GM23338 (cell line): ENCODE measurements around the gene WSCD1. TPM values are rescaled to one million over a fixed set of nuclear protein-coding genes. Genes with fewer than 3 reads are reported as not detected.

Source experiments
- ATAC-seq: fragments of 200-7000 bp; cut with Tn5 transposase; 3 replicates; pipeline ENCODE4 v1.9.1; 2020
- DNase-seq: peaks from one replicate; pipeline ENCODE4 v3.0.0-alpha.2; 2015; ENCODE audit warnings: low spot score
- H2AFZ ChIP-seq: fragments of 200-600 bp; sonication (generic); 2 replicates; pipeline ENCODE4 v1.8.0; 2016; ENCODE audit warnings: antibody characterized with exemption, mild to moderate bottlenecking, moderate library complexity
- H3F3A ChIP-seq: fragments of 200-600 bp; sonication (generic); replicated peaks from 2 replicates; pipeline ENCODE4 v1.8.0; 2017; ENCODE audit warnings: antibody characterized with exemption, mixed run types, low read depth
- H3K27ac ChIP-seq: fragments of 200-600 bp; sonication (generic); 2 replicates; pipeline ENCODE4 v1.6.1; 2016; ENCODE audit warnings: low read depth
- H3K27me3 ChIP-seq: fragments of 200-600 bp; sonication (generic); 2 replicates; pipeline ENCODE4 v1.8.0; 2016; ENCODE audit warnings: mild to moderate bottlenecking, mixed run types, moderate library complexity; ENCODE audit not compliant: insufficient read depth
- H3K36me3 ChIP-seq: fragments of 200-600 bp; sonication (generic); 2 replicates; pipeline ENCODE4 v1.8.0; 2016; ENCODE audit warnings: mild to moderate bottlenecking; ENCODE audit not compliant: insufficient read depth
- H3K4me1 ChIP-seq: fragments of 200-600 bp; sonication (generic); 2 replicates; pipeline ENCODE4 v1.8.0; 2016; ENCODE audit warnings: mild to moderate bottlenecking, moderate library complexity; ENCODE audit not compliant: insufficient read depth
- H3K4me2 ChIP-seq: fragments of 200-600 bp; sonication (generic); 2 replicates; pipeline ENCODE4 v1.7.1; 2017; ENCODE audit warnings: mixed run types
- H3K4me3 ChIP-seq: fragments of 200-600 bp; sonication (generic); 2 replicates; pipeline ENCODE4 v1.6.1; 2016; ENCODE audit warnings: mixed run types
- H3K79me2 ChIP-seq: fragments of 200-600 bp; sonication (generic); replicated peaks from 2 replicates; pipeline ENCODE4 v1.8.0; 2017; ENCODE audit warnings: mild to moderate bottlenecking; ENCODE audit not compliant: insufficient read depth
- H3K9me2 ChIP-seq: fragments of 200-600 bp; sonication (generic); 2 replicates; pipeline ENCODE4 v1.8.0; 2017; ENCODE audit not compliant: insufficient read depth
- H4K20me1 ChIP-seq: fragments of 200-600 bp; sonication (generic); replicated peaks from 2 replicates; pipeline ENCODE4 v1.8.0; 2017; ENCODE audit warnings: mild to moderate bottlenecking; ENCODE audit not compliant: insufficient read depth
- H3K27ac Mint-ChIP-seq: 2 replicates; pipeline ENCODE4 v1.8.0; 2020; ENCODE audit warnings: inconsistent platforms, mild to moderate bottlenecking, moderate library complexity, mixed read lengths
- H3K27me3 Mint-ChIP-seq: 3 replicates; pipeline ENCODE4 v1.8.0; 2022; ENCODE audit warnings: low read depth, mild to moderate bottlenecking, moderate library complexity, mixed read lengths, inconsistent platforms; ENCODE audit not compliant: insufficient read depth, poor library complexity
- H3K36me3 Mint-ChIP-seq: 3 replicates; pipeline ENCODE4 v1.8.0; 2021; ENCODE audit warnings: low read depth, mild to moderate bottlenecking, inconsistent platforms, moderate library complexity, mixed read lengths
- H3K4me1 Mint-ChIP-seq: 3 replicates; pipeline ENCODE4 v1.8.0; 2020; ENCODE audit warnings: mild to moderate bottlenecking, inconsistent platforms, mixed read lengths
- H3K4me3 Mint-ChIP-seq: 3 replicates; pipeline ENCODE4 v1.8.0; 2021; ENCODE audit warnings: moderate library complexity, mild to moderate bottlenecking, inconsistent platforms, mixed read lengths
- H3K9me3 Mint-ChIP-seq: 3 replicates; pipeline ENCODE4 v1.8.0; 2020; ENCODE audit warnings: moderate library complexity, mild to moderate bottlenecking, inconsistent platforms, mixed read lengths
- CREB1 ChIP-seq: fragments of 250-450 bp; sonication (Bioruptor Pico); IDR thresholded peaks from 2 replicates; pipeline ENCODE4 v1.5.0; 2020; ENCODE audit warnings: low read depth, mild to moderate bottlenecking, moderate library complexity
- CTCF ChIP-seq, 2 experiments: fragments of 200-600 bp in 1 of 2; sonication (generic) in 1 of 2; conservative IDR thresholded peaks; 2 replicates each; pipeline versions ENCODE4 v1.5.1 to v1.6.1; 2016 to 2017; ENCODE audit warnings: antibody characterized with exemption in 2 of 2, low read depth in 2 of 2, mild to moderate bottlenecking in 2 of 2, moderate library complexity in 1 of 2
- ETS1 ChIP-seq: IDR thresholded peaks from 2 replicates; pipeline ENCODE4 v1.6.1; 2016; ENCODE audit warnings: antibody characterized with exemption
- EZH2 ChIP-seq: fragments of 200-600 bp; sonication (generic); IDR thresholded peaks from one replicate; pipeline ENCODE4 v1.8.0; 2017; ENCODE audit warnings: antibody characterized with exemption, mild to moderate bottlenecking, low read depth; ENCODE audit not compliant: unreplicated experiment
- EZH2phosphoT487 ChIP-seq: fragments of 200-600 bp; sonication (generic); IDR thresholded peaks from one replicate; pipeline ENCODE4 v1.8.1; 2018; ENCODE audit warnings: antibody characterized with exemption; ENCODE audit not compliant: unreplicated experiment
- JUNB ChIP-seq: IDR thresholded peaks from one replicate; pipeline ENCODE4 v1.6.1; 2016; ENCODE audit warnings: antibody characterized with exemption; ENCODE audit not compliant: unreplicated experiment
- NANOG ChIP-seq: IDR thresholded peaks from 2 replicates; pipeline ENCODE4 v1.6.1; 2016; ENCODE audit warnings: antibody characterized with exemption, borderline replicate concordance
- POLR2AphosphoS5 ChIP-seq: IDR thresholded peaks from 2 replicates; pipeline ENCODE4 v1.6.1; 2016; ENCODE audit warnings: antibody characterized with exemption, low read depth
- REST ChIP-seq: IDR thresholded peaks from one replicate; pipeline ENCODE4 v1.6.1; 2018; ENCODE audit warnings: antibody characterized with exemption; ENCODE audit not compliant: unreplicated experiment
- STAT1 ChIP-seq: IDR thresholded peaks from one replicate; pipeline ENCODE4 v1.6.1; 2016; ENCODE audit warnings: antibody characterized with exemption; ENCODE audit not compliant: unreplicated experiment
- ZNF114 ChIP-seq: fragments of 250-450 bp; sonication (Bioruptor Pico); IDR thresholded peaks from 2 replicates; pipeline ENCODE4 v1.5.0; 2020; ENCODE audit warnings: mild to moderate bottlenecking, moderate library complexity
- ZNF331 ChIP-seq: fragments of 250-450 bp; sonication (Bioruptor Pico); IDR thresholded peaks from 2 replicates; pipeline ENCODE4 v1.5.0; 2020; ENCODE audit warnings: low read depth, mild to moderate bottlenecking, moderate library complexity
- ZNF462 ChIP-seq: fragments of 250-450 bp; sonication (Bioruptor Pico); IDR thresholded peaks from 2 replicates; pipeline ENCODE4 v1.5.0; 2020; ENCODE audit warnings: mild to moderate bottlenecking, moderate library complexity
- polyA plus RNA-seq: library from polyadenylated mRNA; unstranded; fragments of >200 nt; fragmentation: Nextera tagmentation; extraction: Ambion mirVana; gene quantifications from 2 replicates; pipeline ENCODE4 v1.2.1, GENCODE V29; 2016
- total RNA-seq: library from RNA; depleted of rRNA; stranded (reverse); fragments of >200 nt; shearing (Covaris generic); gene quantifications from 2 replicates; pipeline ENCODE4 v1.2.3, GENCODE V29; 2014

Gene WSCD1
- total and polyA plus RNA-seq, 2 experiments from 2014 or later = 6.1 to 38.9 TPM

- no peaks in the 10 kb centered on the region for H3F3A ChIP-seq
- Mint-ChIP-seq H3K36me3 (peaks cover 17% of the 10 kb centered on the region), H3K4me1 (peaks cover 26% of the 10 kb centered on the region), H3K27ac (no peak overlapping the region), H3K4me3 (no peak overlapping the region), H3K27me3 (peaks cover 7% of the 10 kb centered on the region), H3K9me3 (peaks cover 15% of the 10 kb centered on the region)
- 0 out of 2 replicates have a peak overlapping the region, but pooled peaks have one; percentile 18 for H2AFZ ChIP-seq
- no peak for ATAC-seq
- no peak overlapping the region for H3K4me3 ChIP-seq
- peaks cover 17% of the 10 kb centered on the region for H3K4me1 ChIP-seq
- no peak overlapping the region for H3K27ac ChIP-seq
- no peak for DNase-seq
- no peaks in the 10 kb centered on the region for H3K27me3 ChIP-seq
- TF ChIP-seq EZH2phosphoT487 = no peak
- TF ChIP-seq REST = no peak
- TF ChIP-seq ZNF462 (CRISPR knock-in tag) = no peak
- TF ChIP-seq STAT1 = no peak
- no peak for TF ChIP-seq ZNF331 (CRISPR knock-in tag)
- no peak for TF ChIP-seq NANOG
- TF ChIP-seq CTCF (conservative IDR thresholded peaks at IDR 0.05; ENCODE audit: low read depth in 2 of 2) = no peak
- no peak for TF ChIP-seq POLR2AphosphoS5
- TF ChIP-seq CREB1 (CRISPR knock-in tag) = no peak
- no peak for TF ChIP-seq EZH2
- TF ChIP-seq ETS1 = no peak
- no peak for TF ChIP-seq JUNB
- no peak for TF ChIP-seq ZNF114 (CRISPR knock-in tag)
- no peaks in the 10 kb centered on the region for H3K36me3 ChIP-seq
- peaks cover 11% of the 10 kb centered on the region for H3K9me2 ChIP-seq
- H3K4me2 ChIP-seq = no peak overlapping the region
- H3K79me2 ChIP-seq = no peaks in the 10 kb centered on the region
- no peaks in the 10 kb centered on the region for H4K20me1 ChIP-seq
These were observed 96.5 kb downstream of the WSCD1 start for GRCh38 chr17:6166492-6167179.
